Activated CD4-positive, alpha-beta T cell treated with anti-CD3 and anti-CD28 coated beads, Interleukin-2, amount 50 U/mL, for 24 hours (primary cell): ENCODE results near the gene HYAL4.
"Not testable (repeated sequence)": the region's sequence is repeated elsewhere in the genome, so short reads cannot be mapped to it uniquely, and the experiment has no call there.

Experiments
- DNase-seq, 2 donors: peaks; one replicate each; pipeline ENCODE4 v3.0.0-alpha.2; 2020; ENCODE audit warnings: low read depth in 1 of 2, low spot score in 1 of 2

HYAL4 gene

DNA sequence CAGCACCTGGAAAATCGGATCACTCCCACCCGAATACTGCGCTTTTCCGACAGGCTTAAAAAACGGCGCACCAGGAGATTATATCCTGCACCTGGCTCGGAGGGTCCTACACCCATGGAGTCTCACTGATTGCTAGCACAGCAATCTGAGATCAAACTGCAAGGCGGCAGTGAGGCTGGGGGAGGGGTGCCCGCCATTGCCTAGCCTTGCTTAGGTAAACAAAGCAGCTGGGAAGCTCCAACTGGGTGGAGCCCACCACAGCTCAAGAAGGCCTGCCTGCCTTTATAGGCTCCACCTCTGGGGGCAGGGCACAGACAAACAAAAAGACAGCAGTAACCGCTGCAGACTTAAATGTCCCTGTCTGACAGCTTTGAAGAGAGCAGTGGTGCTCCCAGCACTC lies 49.8 kb downstream of the HYAL4 start:
- not testable (repeated sequence) for DNase-seq

DNA sequence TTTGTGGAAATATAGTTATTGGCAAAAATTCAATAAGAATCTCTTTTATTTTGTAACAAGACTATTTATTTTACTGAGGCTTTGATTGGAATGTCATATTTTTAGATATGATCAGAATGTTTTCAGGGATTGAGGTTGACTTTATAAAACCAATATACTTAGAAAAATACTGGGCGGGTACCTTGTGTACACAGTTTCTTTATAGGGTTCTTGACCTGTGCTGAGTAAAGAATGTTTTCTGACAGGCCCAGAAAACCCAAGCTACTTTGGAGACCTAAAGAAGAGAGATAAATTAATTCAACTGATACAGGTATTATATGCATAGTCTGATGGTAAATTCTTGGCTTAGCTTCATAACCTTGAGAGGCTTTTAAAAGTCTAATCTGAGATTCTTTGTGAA lies 56.1 kb downstream of the HYAL4 start:
- no peak for DNase-seq

DNA sequence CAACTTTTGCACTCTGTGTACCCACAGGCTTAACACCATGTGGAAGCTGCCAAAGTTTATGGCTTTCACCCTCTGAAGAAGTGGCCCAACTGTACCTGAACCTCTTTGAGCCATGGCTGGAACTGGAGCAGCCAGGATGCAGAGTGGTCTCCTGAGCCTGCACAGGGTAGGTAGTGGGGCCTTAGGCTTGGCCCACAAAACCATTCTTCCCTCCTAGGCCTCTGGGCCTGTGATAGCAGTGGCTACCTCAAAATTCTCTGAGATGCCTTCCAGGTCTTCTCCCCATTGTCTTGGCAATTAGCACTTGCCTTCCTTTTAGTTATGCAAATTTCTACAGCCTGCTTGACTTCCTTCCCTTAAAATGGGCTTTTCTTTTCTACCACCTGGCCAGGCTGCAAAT lies 60.7 kb downstream of the HYAL4 start:
- no peak for DNase-seq

DNA sequence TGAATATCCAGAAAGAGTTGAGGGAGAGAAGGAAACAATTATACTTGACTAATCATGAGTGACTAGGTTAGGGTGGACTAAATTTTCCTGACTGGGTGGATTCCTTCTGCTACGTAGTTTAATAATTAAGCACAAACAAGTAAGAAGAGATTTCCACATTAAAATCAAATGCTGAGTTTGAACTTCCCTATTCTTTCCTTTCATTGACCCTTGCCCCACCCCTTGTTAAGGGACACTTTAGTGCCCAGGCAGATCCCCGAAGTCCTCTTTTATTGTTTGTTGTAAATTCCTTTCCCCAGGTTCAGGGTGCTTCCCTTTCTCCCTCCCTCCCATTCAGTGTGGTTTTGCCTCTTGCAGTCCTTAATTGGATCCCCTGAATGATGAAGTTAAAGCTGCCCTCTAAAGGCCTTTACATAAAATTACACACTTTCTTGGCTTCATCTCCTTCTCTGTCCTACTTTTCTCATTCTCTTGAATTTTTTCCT lies 71.3 kb downstream of the HYAL4 start:
- no peak for DNase-seq

DNA sequence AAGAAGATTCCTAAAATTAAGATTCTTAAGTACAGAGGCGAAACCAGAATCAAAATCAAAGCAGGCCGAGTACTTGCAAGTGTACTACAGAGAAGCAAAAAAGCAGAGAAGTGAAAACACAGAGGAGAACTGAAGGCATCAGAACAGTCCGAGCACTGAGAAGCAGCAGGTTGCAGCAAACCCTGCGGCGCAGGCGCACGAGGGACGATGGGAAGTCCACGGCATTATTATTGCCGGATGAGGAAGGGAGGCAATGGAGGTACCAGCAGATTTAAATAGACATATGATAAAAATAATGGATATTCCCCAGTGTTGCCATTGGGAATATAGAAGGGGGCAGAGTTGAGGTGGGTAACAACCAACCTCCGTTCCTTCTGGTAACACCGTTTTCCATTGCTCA lies 72.9 kb downstream of the HYAL4 start:
- no peak for DNase-seq

DNA sequence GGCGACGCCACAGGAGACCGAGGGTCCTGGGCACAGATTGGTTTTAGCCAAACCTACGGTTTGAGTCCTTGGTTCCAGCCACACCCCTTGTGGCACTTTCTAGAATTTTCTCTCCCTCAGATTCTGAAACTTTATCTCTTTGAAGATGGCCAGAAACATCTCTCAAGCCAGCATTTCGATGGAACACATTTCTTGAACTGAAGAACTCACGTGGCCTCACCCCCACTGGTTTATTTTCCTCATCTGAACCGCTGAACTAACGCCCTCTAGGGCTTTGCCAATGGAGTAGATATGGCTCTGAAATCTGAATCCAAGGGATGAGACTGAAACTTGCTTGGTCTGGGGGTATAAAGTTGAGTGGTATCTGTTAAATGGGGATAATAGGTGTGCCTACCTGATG lies 73.3 kb downstream of the HYAL4 start:
- DNase-seq: no peak

DNA sequence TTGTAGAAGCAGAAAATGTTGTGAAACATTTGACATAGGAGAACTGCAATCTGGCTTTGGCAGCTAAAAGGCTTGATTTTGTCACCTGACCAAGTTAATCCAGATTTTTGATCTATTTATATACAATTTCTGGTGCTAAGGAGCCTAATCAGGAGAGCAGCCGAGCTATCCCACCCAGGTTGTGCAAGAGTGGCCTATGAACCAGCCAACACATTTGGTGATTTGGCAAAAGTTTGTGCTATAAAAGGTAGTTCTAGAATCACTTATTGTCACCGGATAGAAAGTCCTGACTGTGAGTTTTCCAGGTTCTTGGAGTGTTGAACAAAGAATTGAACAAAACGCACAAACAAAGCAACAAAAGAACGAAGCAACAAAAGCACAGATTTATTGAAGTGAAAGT lies 78.6 kb downstream of the HYAL4 start:
- DNase-seq: no peak

DNA sequence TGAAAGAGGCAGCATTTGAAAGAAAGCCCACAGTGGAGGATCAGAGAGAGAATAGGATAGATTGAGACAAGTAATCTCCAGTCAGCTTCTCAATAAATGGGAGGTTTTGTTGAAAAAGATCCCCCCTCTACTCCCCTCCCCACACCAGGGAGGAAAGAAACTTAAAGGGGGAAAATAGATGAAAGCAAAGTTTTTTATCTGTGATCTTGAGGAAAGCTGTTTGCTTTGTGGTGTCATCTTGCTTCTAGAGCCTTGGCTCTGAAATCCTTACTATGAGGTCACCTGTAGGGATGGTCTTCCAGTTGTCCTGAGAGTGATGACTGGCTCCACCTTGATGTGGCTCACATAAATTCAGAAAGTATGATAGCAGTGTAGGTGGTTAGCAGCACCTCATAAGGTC lies 80.0 kb downstream of the HYAL4 start, which contains the start of gene SPAM1:
Gene SPAM1 (plus strand): TSS at position 301 of the 400 bp plus-strand sequence. CDS start 28,330 bp downstream, outside the sequence.
- DNase-seq: no peak
